ENCODE data around the gene FBF1. TPM values are rescaled to one million over a fixed set of nuclear protein-coding genes. Genes with fewer than 3 reads are reported as not detected.

FBF1 gene
- total and polyA plus RNA-seq, 2 of the 4 experiments (the other 2 are of a cell fraction), result 4.5 to 8.0 TPM

DNA sequence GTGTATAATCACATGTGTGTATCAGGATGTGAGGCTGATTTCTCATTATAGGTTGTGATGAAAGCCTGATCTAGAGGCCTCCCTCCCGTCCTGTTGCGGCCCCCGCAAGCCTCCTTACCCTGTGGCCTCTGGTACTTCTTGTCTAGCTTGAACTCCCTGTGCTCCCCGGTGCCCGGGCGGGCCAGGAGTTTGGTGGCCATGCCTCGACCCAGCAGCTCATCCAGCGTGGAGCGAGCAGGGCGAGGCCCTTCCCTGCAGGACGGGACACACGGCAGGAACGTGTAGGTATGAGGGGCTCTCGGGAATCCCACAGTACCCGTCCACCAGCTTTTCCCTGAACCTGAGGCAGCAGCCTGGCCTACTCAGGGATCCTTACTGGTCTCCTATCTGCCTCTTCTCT is 14.9 kb downstream of the FBF1 start:
- in situ Hi-C loops (cut with MboI; ENCODE audit: low sequenced_read_pairs) (no loop called here), dilution Hi-C loops (cut with HindIII; ENCODE audit: low sequenced_read_pairs, unreplicated experiment) (no loop called here), intact Hi-C loops (cut with micrococcal nuclease) (no loop called here)
- no peaks in the 10 kb centered on the region for H3K4me1 ChIP-seq (ENCODE audit: control insufficient read depth, insufficient read depth, low read length)
- H4K5ac ChIP-seq (ENCODE audit: low read depth, low read length), result no peak overlapping the region
- no peak overlapping the region for H3K27ac ChIP-seq (ENCODE audit: insufficient read depth, low read length)
- H3K14ac ChIP-seq (replicated peaks; ENCODE audit: low read depth, low read length), result no peak overlapping the region
- POLR2A ChIA-PET (ENCODE audit: unreplicated experiment), result no interaction called here
- ATAC-seq (ENCODE audit: low read depth) (no peak), DNase-seq (no peak)
- H3K36me3 ChIP-seq (ENCODE audit: control insufficient read depth, insufficient read depth, low read length), result peaks cover 12% of the 10 kb centered on the region
- H3K9me3 ChIP-seq (ENCODE audit: control insufficient read depth, insufficient read depth, low read length), result no peaks in the 10 kb centered on the region
- H2AK5ac ChIP-seq (ENCODE audit: low read depth, low read length), result no peak overlapping the region
- H3K27me3 ChIP-seq (ENCODE audit: control insufficient read depth, insufficient read depth, low read length), result no peaks in the 10 kb centered on the region
- no peak overlapping the region for H3K4ac ChIP-seq (ENCODE audit: low read depth, low read length)
- H3K23ac ChIP-seq (ENCODE audit: low read depth, low read length), result no peak overlapping the region
- no peak for TF ChIP-seq CHD1 (IDR thresholded peaks at IDR 0.05; ENCODE audit: low read depth, low read length)
- TF ChIP-seq NFE2L2 (IDR thresholded peaks at IDR 0.05; ENCODE audit: low read depth, low read length), result no peak
- no peak for TF ChIP-seq MAFK (IDR thresholded peaks at IDR 0.05; ENCODE audit: low read depth, low read length)
- no peak for TF ChIP-seq POLR2A (IDR thresholded peaks at IDR 0.05; ENCODE audit: low read depth, low read length)
- no peak for TF ChIP-seq RAD21 (IDR thresholded peaks at IDR 0.05; ENCODE audit: low read length)
- TF ChIP-seq CEBPB (IDR thresholded peaks at IDR 0.05; ENCODE audit: low read depth, low read length), result no peak
- TF ChIP-seq RCOR1 (IDR thresholded peaks at IDR 0.05; ENCODE audit: insufficient replicate concordance, low read length), result no peak
- TF ChIP-seq, protein P1, sequence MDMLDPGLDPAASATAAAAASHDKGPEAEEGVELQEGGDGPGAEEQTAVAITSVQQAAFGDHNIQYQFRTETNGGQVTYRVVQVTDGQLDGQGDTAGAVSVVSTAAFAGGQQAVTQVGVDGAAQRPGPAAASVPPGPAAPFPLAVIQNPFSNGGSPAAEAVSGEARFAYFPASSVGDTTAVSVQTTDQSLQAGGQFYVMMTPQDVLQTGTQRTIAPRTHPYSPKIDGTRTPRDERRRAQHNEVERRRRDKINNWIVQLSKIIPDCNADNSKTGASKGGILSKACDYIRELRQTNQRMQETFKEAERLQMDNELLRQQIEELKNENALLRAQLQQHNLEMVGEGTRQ (IDR thresholded peaks at IDR 0.05; ENCODE audit: low read depth, low read length), result no peak
- TF ChIP-seq MXI1 (IDR thresholded peaks at IDR 0.05; ENCODE audit: borderline replicate concordance, low read depth, low read length), result no peak
- TF ChIP-seq, protein P2, sequence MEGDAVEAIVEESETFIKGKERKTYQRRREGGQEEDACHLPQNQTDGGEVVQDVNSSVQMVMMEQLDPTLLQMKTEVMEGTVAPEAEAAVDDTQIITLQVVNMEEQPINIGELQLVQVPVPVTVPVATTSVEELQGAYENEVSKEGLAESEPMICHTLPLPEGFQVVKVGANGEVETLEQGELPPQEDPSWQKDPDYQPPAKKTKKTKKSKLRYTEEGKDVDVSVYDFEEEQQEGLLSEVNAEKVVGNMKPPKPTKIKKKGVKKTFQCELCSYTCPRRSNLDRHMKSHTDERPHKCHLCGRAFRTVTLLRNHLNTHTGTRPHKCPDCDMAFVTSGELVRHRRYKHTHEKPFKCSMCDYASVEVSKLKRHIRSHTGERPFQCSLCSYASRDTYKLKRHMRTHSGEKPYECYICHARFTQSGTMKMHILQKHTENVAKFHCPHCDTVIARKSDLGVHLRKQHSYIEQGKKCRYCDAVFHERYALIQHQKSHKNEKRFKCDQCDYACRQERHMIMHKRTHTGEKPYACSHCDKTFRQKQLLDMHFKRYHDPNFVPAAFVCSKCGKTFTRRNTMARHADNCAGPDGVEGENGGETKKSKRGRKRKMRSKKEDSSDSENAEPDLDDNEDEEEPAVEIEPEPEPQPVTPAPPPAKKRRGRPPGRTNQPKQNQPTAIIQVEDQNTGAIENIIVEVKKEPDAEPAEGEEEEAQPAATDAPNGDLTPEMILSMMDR (conservative IDR thresholded peaks at IDR 0.05; ENCODE audit: low read depth, low read length), result no peak
- TF ChIP-seq MAZ (IDR thresholded peaks at IDR 0.05; ENCODE audit: borderline replicate concordance, low read depth, low read length), result no peak
- no peak for TF ChIP-seq FOS (IDR thresholded peaks at IDR 0.05; ENCODE audit: low read depth, low read length)
- TF ChIP-seq, protein P3, sequence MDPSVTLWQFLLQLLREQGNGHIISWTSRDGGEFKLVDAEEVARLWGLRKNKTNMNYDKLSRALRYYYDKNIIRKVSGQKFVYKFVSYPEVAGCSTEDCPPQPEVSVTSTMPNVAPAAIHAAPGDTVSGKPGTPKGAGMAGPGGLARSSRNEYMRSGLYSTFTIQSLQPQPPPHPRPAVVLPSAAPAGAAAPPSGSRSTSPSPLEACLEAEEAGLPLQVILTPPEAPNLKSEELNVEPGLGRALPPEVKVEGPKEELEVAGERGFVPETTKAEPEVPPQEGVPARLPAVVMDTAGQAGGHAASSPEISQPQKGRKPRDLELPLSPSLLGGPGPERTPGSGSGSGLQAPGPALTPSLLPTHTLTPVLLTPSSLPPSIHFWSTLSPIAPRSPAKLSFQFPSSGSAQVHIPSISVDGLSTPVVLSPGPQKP (IDR thresholded peaks at IDR 0.05; ENCODE audit: borderline replicate concordance, low read depth, low read length), result no peak
- TF ChIP-seq SMC3 (IDR thresholded peaks at IDR 0.05; ENCODE audit: low read depth, low read length), result no peak
- TF ChIP-seq RFX5 (IDR thresholded peaks at IDR 0.05; ENCODE audit: low read depth, low read length), result no peak
- TF ChIP-seq BHLHE40 (IDR thresholded peaks at IDR 0.05; ENCODE audit: low read depth, low read length), result no peak
- BruUV-seq (replicated peaks), result no TSS peak
- H2BK20ac ChIP-seq (ENCODE audit: low read depth, low read length), result no peak overlapping the region
- H2BK15ac ChIP-seq (ENCODE audit: low read depth, low read length), result no peak overlapping the region
- CTCF ChIA-PET, result no interaction called here
- H2BK5ac ChIP-seq (ENCODE audit: low read depth, low read length, poor library complexity, severe bottlenecking), result no peak overlapping the region
- no peaks in the 10 kb centered on the region for H3K79me1 ChIP-seq (ENCODE audit: low read depth in 1 of 2, low read length in 2 of 2)
- H4K91ac ChIP-seq (ENCODE audit: insufficient read depth, low read depth, low read length), result no peak overlapping the region
- no peak overlapping the region for H3K18ac ChIP-seq (ENCODE audit: low read depth, low read length)
- 91% methylated on average over 6 of the region's 15 CpGs; no CpG with 5 or more reads in 1 of the 2 experiments for WGBS, 2 experiments (ENCODE audit: extremely low coverage in 2 of 2, insufficient read length in 1 of 2)
- peaks cover 5% of the 10 kb centered on the region; the same call in 1 of the 2 replicates for H3K9me1 ChIP-seq (ENCODE audit: insufficient read depth, low read length)
- H3K56ac ChIP-seq (ENCODE audit: extremely low read depth, insufficient read depth, low read length), result no peak overlapping the region
- no peaks in the 10 kb centered on the region; the same call in 1 of the 2 replicates for H4K20me1 ChIP-seq (ENCODE audit: insufficient read depth, low read length)
- no peak overlapping the region for H3K4me2 ChIP-seq (ENCODE audit: low read depth, low read length)
- H3K9ac ChIP-seq (ENCODE audit: low read depth, low read length), result no peak overlapping the region
- H2AFZ ChIP-seq (replicated peaks; ENCODE audit: low read length, poor library complexity), result no peak overlapping the region
- H2BK120ac ChIP-seq (ENCODE audit: low read depth, low read length), result no peak overlapping the region
- no peak overlapping the region for H4K8ac ChIP-seq (ENCODE audit: low read depth in 2 of 2, low read length in 2 of 2)
- H3K4me3 ChIP-seq (ENCODE audit: insufficient read depth, low read depth, low read length), result no peak overlapping the region
- no peak overlapping the region for H2AK9ac ChIP-seq (replicated peaks; ENCODE audit: low read depth, low read length, poor library complexity)
